Left renal pelvis (tissue), 4 donors: ENCODE data around the gene ARPIN. TPM values are rescaled to one million over a fixed set of nuclear protein-coding genes. Genes with fewer than 3 reads are reported as not detected.

Source experiments
- DNase-seq, 4 donors: peaks; one replicate each; pipeline ENCODE4 v3.0.0-alpha.2; 2013; ENCODE audit warnings: low read depth in 4 of 4, low spot score in 3 of 4
- polyA plus RNA-seq, 4 donors: library from polyadenylated mRNA; unstranded; fragments of 120-200 nt; gene quantifications; one replicate each; pipeline ENCODE4 v1.2.1, GENCODE V29; 2013; ENCODE audit not compliant: insufficient read length in 4 of 4

The ARPIN gene
- polyA plus RNA-seq, 4 donors, result 27.1 to 30.6 (median 30.0) TPM

GRCh38 chr15:89847101-89847500, 65.7 kb downstream of the ARPIN start:
- DNase-seq, result no peak

GRCh38 chr15:89845305-89845893, 67.4 kb downstream of the ARPIN start:
- DNase-seq, result no peak

Other genes with a start within 250 kb of the ARPIN start
- 1 to 10 TPM in 3 of 4 donors, under 1 TPM in 1; 0.95 to 1.9 (median 1.2) TPM for gene PLIN1, start 233.6 kb downstream of the ARPIN start, polyA plus RNA-seq
- gene PEX11A, start 222.2 kb downstream of the ARPIN start, polyA plus RNA-seq, result 10 to 100 TPM; 15.9 to 20.9 (median 19.2) TPM
- 1 to 10 TPM in 3 of 4 donors, under 1 TPM in 1; 0.38 to 3.0 (median 2.3) TPM for gene WDR93, start 222.1 kb downstream of the ARPIN start, polyA plus RNA-seq
- 1 to 10 TPM in 3 of 4 donors, under 1 TPM in 1; 0.95 to 1.3 (median 1.1) TPM for gene MESP1, start 161.7 kb downstream of the ARPIN start, polyA plus RNA-seq
- under 1 TPM; 0.24 to 0.96 (median 0.36) TPM for gene MESP2, start 136.6 kb downstream of the ARPIN start, polyA plus RNA-seq
- 100 to 1,000 TPM in 1 of 4 donors, 10 to 100 TPM in 3; 44.0 to 113 (median 70.0) TPM for gene ANPEP, start 98.1 kb downstream of the ARPIN start, polyA plus RNA-seq
- gene AP3S2, start 19.0 kb downstream of the ARPIN start, polyA plus RNA-seq, result 10 to 100 TPM; 25.7 to 50.1 (median 43.7) TPM
- 10 to 100 TPM; 15.9 to 21.5 (median 16.9) TPM for gene ZNF710, start 88.4 kb upstream of the ARPIN start, polyA plus RNA-seq
- gene IDH2, start 189.5 kb upstream of the ARPIN start, polyA plus RNA-seq, result 100 to 1,000 TPM in 3 of 4 donors, 10 to 100 TPM in 1; 81.7 to 201 (median 190) TPM